Body of pancreas (tissue), 4 donors: Measurements from ENCODE around the gene EXOC2.

Experiments
- CTCF ChIP-seq, 7 experiments: fragments of 450-650 bp in 4 of 7; fragments of 200-600 bp in 3 of 7; sonication (generic) in 3 of 7; IDR thresholded peaks; one replicate each; pipeline ENCODE4 v1.5.1; 2016 to 2019; ENCODE audit warnings: antibody characterized with exemption in 7 of 7
- POLR2A ChIP-seq, 3 donors: fragments of 450-650 bp; IDR thresholded peaks; one replicate each; pipeline ENCODE4 v1.6.1; 2016; ENCODE audit warnings: antibody characterized with exemption in 3 of 3, mild to moderate bottlenecking in 2 of 3

GRCh38 chr6:451847-452246 lies 241.1 kb downstream of the EXOC2 start:
- TF ChIP-seq CTCF (IDR thresholded peaks at IDR 0.05) (no peak), POLR2A (IDR thresholded peaks at IDR 0.05) (no peak)
